OCI-LY7 (cell line): ENCODE results near the gene COL8A2. TPM values are rescaled to one million over a fixed set of nuclear protein-coding genes. Genes with fewer than 3 reads are reported as not detected.
A peak's percentile ranks its signal among the peaks of the same experiment; 100 is the strongest.

Experiments used
- BruUV-seq: library from RNA; stranded (reverse); fragments of 400-500 nt; replicated peaks from 2 replicates; lab custom pipeline; 2021; lab: Mats Ljungman, UMichigan
- CTCF ChIA-PET: fragments of 300-600 bp; sonication (Branson Sonifier 250); formaldehyde crosslinking; loops from one replicate; lab custom pipeline; 2022; ENCODE audit warnings: antibody characterized with exemption; ENCODE audit not compliant: unreplicated experiment; lab: Charles Lee
- POLR2A ChIA-PET: fragments of 300-600 bp; sonication (Branson Sonifier 250); formaldehyde crosslinking; loops from one replicate; lab custom pipeline; 2022; ENCODE audit warnings: antibody characterized with exemption; lab: Charles Lee
- DNase-seq: peaks from one replicate; pipeline ENCODE4 v3.0.0-alpha.2; 2015; ENCODE audit warnings: low spot score
- H2AFZ ChIP-seq: fragments of 200-600 bp; sonication (generic), shearing (Covaris generic); 2 replicates; pipeline ENCODE4 v1.6.1; 2014; ENCODE audit warnings: mild to moderate bottlenecking, antibody characterized with exemption, low read length, moderate library complexity
- H3K27ac ChIP-seq: fragments of 200-600 bp; sonication (generic); 2 replicates; pipeline ENCODE4 v1.5.1; 2014; ENCODE audit warnings: mixed run types, low read depth, mild to moderate bottlenecking, moderate library complexity, low read length, inconsistent platforms; ENCODE audit not compliant: poor library complexity, severe bottlenecking
- H3K36me3 ChIP-seq: fragments of 200-600 bp; sonication (generic); 2 replicates; pipeline ENCODE4 v1.6.1; 2014; ENCODE audit warnings: mild to moderate bottlenecking, antibody characterized with exemption, low read length, moderate library complexity, mixed read lengths; ENCODE audit not compliant: insufficient read depth
- H3K4me1 ChIP-seq: fragments of 200-600 bp; sonication (generic); 2 replicates; pipeline ENCODE4 v1.5.1; 2014; ENCODE audit warnings: mild to moderate bottlenecking, low read length; ENCODE audit not compliant: insufficient read depth, poor library complexity, severe bottlenecking
- H3K4me2 ChIP-seq: fragments of 200-600 bp; sonication (generic); 2 replicates; pipeline ENCODE4 v1.6.1; 2014; ENCODE audit warnings: mild to moderate bottlenecking, low read length
- H3K4me3 ChIP-seq: fragments of 200-600 bp; sonication (generic); 2 replicates; pipeline ENCODE4 v1.5.1; 2014; ENCODE audit warnings: mild to moderate bottlenecking, low read depth, low read length; ENCODE audit not compliant: poor library complexity, severe bottlenecking
- H3K79me2 ChIP-seq: fragments of 200-600 bp; sonication (generic); 2 replicates; pipeline ENCODE4 v1.6.1; 2016; ENCODE audit warnings: low read depth, mild to moderate bottlenecking, low read length, moderate library complexity, mixed read lengths; ENCODE audit not compliant: insufficient read depth
- H3K9me2 ChIP-seq: fragments of 200-600 bp; sonication (generic); 2 replicates; pipeline ENCODE4 v1.6.1; 2016; ENCODE audit warnings: mild to moderate bottlenecking, low read length, mixed read lengths; ENCODE audit not compliant: insufficient read depth
- H3K9me3 ChIP-seq: fragments of 200-600 bp; sonication (generic); 2 replicates; pipeline ENCODE4 v1.6.1; 2014; ENCODE audit warnings: mild to moderate bottlenecking, mixed run types, low read length, mixed read lengths
- H4K20me1 ChIP-seq: fragments of 200-600 bp; sonication (generic); 2 replicates; pipeline ENCODE4 v1.6.1; 2014; ENCODE audit warnings: mild to moderate bottlenecking, antibody characterized with exemption, low read length, moderate library complexity, mixed read lengths; ENCODE audit not compliant: insufficient read depth
- CTCF ChIP-seq: fragments of 200-600 bp; sonication (generic); conservative IDR thresholded peaks from 2 replicates; pipeline ENCODE4 v1.5.1; 2014; ENCODE audit warnings: mild to moderate bottlenecking, antibody characterized with exemption, low read length, moderate library complexity, mixed read lengths
- EZH2phosphoT487 ChIP-seq: fragments of 200-600 bp; sonication (generic); IDR thresholded peaks from 2 replicates; pipeline ENCODE4 v1.6.1; 2018; ENCODE audit warnings: low read depth, borderline replicate concordance, mild to moderate bottlenecking, mixed run types, antibody characterized with exemption, low read length, moderate library complexity, mixed read lengths
- intact Hi-C: fragments of 100-400 bp; cut with micrococcal nuclease; formaldehyde crosslinking; loops from one replicate; pipeline ENCODE4 v1.10.0; 2022; ENCODE audit not compliant: unreplicated experiment
- total RNA-seq, 2 experiments: library from RNA; depleted of rRNA in 1 of 2; stranded (reverse); fragments of >200 nt in 1 of 2; shearing (Covaris generic) in 1 of 2; gene quantifications; 2 replicates each; pipeline ENCODE4 v1.2.3, GENCODE V29; 2014 to 2022

Gene COL8A2
- total RNA-seq, 2 experiments from 2014 or later, result not detected

- ChIA-PET POLR2A (interaction anchor here (1.1 to 1.9 kb wide), 5 partner anchors 12 to 136 kb away, joined by 3 to 13 read pairs (median 4); no protein-coding TSS in a partner anchor), CTCF (interaction anchor here (0.6 to 1.9 kb wide), 5 partner anchors 11 to 246 kb away, joined by 3 to 16 read pairs (median 5); no protein-coding TSS in a partner anchor)
- Histone ChIP-seq H3K4me3 (peak overlapping the region; percentile 48), H3K9me2 (no peaks in the 10 kb centered on the region), H3K4me2 (peak overlapping the region; percentile 93), H3K4me1 (peaks cover 59% of the 10 kb centered on the region), H3K27ac (peak overlapping the region; percentile 44), H3K9me3 (peaks cover 15% of the 10 kb centered on the region; the same call in 1 of the 2 replicates), H3K36me3 (peaks cover 20% of the 10 kb centered on the region), H3K79me2 (peaks cover 24% of the 10 kb centered on the region; the same call in 1 of the 2 replicates), H2AFZ (peak overlapping the region; percentile 72), H4K20me1 (no peaks in the 10 kb centered on the region)
- DNase-seq, result no peak
- no peak for TF ChIP-seq CTCF
- no peak for TF ChIP-seq EZH2phosphoT487
- intact Hi-C loops, result loop anchor here (1.0 to 5.0 kb wide), 7 partner anchors 38 to 271 kb away; partner anchors contain the start of genes SH3D21 and THRAP3
- no TSS peak for BruUV-seq
Observed at GRCh38 chr1:36149973-36150295, 24.9 kb upstream of the COL8A2 start.

GRCh38 chr1:36149237-36149972 lies 24.4 kb upstream of the COL8A2 start, which contains the start of gene TRAPPC3:
TRAPPC3 (minus strand) TSS chr1:36149486; CDS start chr1:36149378, 108 bp downstream.
- peak; percentile 98 for TF ChIP-seq CTCF
- TF ChIP-seq EZH2phosphoT487, result no peak
- H3K4me1 ChIP-seq, result peaks cover 54% of the 10 kb centered on the region
- BruUV-seq, result no TSS peak
- H4K20me1 ChIP-seq, result no peaks in the 10 kb centered on the region
- peaks cover 15% of the 10 kb centered on the region; the same call in 1 of the 2 replicates for H3K9me3 ChIP-seq
- peak within 1 kb of the TSS; percentile 97 for H3K4me3 ChIP-seq
- ChIA-PET CTCF (interaction anchor here (0.8 to 1.9 kb wide), 5 partner anchors 12 to 151 kb away, joined by 3 to 16 read pairs (median 5); no protein-coding TSS in a partner anchor), POLR2A (interaction anchor here (1.0 to 1.9 kb wide), 7 partner anchors 12 to 136 kb away, joined by 3 to 13 read pairs (median 5); partner anchors contain the start of gene THRAP3)
- peaks cover 24% of the 10 kb centered on the region; the same call in 1 of the 2 replicates for H3K79me2 ChIP-seq
- H3K27ac ChIP-seq, result peak within 1 kb of the TSS; percentile 49
- H2AFZ ChIP-seq, result peak within 1 kb of the TSS; percentile 72
- peak within 1 kb of the TSS; percentile 93 for H3K4me2 ChIP-seq
- H3K36me3 ChIP-seq, result peaks cover 20% of the 10 kb centered on the region
- no peaks in the 10 kb centered on the region for H3K9me2 ChIP-seq
- intact Hi-C loops, result loop anchor here (1.0 to 5.0 kb wide), 7 partner anchors 39 to 271 kb away; partner anchors contain the start of genes SH3D21 and THRAP3
- DNase-seq, result peak; percentile 100
